GM12872 (cell line): ENCODE measurements around the gene GSE1.

Source experiments
- TF ChIP-seq, protein P1 (sequence below): IDR thresholded peaks from 3 replicates; pipeline ENCODE4 v1.5.1; 2011; ENCODE audit warnings: low read depth, mild to moderate bottlenecking, low read length, moderate library complexity; ENCODE audit not compliant: insufficient read depth

The GSE1 gene

DNA sequence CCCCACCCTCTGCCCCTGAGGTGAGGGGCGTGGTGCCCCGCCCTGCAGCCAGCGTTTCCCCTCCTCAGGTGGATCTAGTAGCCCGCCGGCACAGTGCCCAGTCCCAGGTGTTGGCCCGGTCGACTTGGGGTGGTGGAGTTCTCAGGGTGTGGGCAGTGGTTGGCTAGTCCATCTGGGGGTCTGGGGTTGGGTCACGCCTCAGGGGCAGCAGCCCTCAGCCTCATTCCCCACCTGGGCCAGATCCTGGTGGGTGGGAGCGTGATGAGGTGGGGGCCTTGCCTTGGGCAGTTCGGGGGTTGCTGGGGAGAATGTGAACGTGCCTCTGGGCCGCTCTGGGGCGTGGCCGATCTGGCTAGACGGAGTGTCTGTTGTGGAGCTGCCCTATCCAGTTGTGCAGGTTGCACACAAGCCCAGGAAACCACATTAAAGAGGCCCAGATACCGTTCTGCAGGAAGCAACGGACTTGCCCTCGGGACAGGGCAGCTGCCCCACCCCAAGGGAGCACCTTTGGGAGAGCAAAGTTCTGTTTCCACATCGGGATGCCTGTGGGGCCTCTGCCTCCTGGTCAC lies 32.0 kb downstream of the GSE1 start:
- TF ChIP-seq, protein P1, sequence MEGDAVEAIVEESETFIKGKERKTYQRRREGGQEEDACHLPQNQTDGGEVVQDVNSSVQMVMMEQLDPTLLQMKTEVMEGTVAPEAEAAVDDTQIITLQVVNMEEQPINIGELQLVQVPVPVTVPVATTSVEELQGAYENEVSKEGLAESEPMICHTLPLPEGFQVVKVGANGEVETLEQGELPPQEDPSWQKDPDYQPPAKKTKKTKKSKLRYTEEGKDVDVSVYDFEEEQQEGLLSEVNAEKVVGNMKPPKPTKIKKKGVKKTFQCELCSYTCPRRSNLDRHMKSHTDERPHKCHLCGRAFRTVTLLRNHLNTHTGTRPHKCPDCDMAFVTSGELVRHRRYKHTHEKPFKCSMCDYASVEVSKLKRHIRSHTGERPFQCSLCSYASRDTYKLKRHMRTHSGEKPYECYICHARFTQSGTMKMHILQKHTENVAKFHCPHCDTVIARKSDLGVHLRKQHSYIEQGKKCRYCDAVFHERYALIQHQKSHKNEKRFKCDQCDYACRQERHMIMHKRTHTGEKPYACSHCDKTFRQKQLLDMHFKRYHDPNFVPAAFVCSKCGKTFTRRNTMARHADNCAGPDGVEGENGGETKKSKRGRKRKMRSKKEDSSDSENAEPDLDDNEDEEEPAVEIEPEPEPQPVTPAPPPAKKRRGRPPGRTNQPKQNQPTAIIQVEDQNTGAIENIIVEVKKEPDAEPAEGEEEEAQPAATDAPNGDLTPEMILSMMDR = no peak

DNA sequence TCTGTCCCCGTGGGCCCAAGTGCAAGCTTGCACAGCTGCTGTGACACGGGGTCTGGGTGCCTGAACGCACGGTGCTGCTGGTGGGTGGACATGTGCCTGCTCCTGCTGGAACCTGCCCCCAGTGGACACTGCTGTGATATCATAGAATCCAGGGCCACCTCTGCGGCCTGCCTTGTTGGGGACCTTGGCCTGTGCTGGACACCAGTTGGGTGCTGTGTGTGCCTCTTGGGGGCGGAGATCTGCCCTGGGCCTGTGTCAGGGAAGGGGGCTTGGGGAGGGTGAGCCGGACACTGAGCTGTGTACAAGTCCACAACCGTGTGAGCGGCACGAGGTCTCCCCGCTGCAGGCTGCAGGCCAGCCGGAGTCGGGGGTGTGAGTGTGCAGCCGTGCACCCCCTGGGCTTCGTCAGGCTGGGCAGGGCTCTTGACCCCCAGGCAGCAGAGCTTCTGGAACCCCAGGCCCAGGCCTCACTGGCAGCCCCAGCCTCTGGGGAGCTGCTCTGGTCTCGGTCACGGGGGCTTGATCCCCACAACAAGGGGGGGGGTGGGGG lies 33.3 kb downstream of the GSE1 start:
- TF ChIP-seq, protein P1 = no peak

DNA sequence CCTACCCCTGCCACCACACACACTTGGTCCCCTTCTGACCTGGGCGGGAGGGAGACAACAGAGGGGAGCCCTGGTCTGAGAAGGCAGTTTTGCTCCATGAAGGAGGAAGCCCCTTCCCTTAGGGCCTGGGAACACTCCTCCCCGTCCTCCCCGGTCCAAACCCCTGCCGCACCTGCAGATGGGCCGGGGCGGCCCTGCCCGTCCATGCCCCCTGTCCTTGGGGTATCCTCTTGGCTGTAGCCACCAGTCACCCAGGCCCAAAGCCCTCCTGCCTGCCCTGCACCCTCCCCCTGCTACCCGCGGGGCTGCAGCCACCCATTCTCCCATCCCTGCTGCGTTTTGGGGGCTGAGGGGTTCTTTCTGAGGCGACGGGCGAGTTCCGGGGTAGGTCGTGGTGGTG lies 33.9 kb downstream of the GSE1 start:
- TF ChIP-seq, protein P1 = no peak

DNA sequence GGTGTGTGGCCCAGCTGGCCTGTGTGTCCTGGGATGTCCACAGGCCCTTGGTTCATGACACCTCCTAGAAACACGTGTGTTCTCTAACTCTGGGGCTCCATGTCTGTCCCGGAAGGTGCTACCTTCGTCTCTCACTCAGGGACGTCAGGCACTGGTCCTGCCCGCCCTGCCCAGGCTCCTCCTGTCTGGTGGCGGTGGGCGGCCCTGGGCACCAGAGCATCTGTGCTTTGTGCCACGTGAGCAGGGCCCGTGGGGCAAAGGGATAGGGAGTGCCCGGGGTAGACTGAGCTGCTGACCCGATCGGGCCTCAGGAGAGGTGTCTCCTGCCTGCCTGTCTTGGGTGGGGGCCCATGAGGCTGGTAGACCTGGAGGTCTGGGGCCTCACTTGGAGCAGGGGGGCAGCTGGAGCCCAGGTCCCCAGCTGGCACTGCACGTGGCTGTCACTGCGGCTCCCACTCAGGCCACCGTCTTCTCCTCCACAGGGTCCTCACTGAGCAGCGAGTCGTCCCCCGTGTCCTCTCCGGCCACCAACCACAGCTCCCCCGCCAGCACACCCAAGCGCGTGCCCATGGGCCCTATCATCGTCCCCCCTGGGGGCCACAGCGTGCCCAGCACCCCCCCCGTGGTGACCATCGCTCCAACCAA lies 35.1 kb downstream of the GSE1 start:
- TF ChIP-seq, protein P1 = no peak

DNA sequence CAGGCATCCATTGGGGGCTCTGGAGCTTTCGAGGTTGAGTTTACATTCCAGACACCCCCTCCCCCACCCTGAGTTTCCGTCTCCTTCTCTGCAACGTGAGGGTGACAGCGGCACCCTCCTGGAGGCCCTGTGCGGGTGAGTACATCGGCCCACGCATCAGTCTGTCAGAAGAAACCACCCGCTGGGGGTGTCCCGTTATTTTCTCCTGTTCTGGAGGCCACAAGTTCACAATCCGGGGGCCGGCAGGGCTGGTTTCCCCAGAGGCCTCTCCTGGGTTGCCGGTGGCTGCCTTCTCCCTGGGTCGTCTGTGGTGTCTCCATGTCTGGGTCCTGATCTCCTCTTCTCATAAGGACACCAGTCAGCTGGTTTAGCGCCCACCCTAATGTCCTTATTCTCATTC lies 35.7 kb downstream of the GSE1 start:
- TF ChIP-seq, protein P1 = no peak

DNA sequence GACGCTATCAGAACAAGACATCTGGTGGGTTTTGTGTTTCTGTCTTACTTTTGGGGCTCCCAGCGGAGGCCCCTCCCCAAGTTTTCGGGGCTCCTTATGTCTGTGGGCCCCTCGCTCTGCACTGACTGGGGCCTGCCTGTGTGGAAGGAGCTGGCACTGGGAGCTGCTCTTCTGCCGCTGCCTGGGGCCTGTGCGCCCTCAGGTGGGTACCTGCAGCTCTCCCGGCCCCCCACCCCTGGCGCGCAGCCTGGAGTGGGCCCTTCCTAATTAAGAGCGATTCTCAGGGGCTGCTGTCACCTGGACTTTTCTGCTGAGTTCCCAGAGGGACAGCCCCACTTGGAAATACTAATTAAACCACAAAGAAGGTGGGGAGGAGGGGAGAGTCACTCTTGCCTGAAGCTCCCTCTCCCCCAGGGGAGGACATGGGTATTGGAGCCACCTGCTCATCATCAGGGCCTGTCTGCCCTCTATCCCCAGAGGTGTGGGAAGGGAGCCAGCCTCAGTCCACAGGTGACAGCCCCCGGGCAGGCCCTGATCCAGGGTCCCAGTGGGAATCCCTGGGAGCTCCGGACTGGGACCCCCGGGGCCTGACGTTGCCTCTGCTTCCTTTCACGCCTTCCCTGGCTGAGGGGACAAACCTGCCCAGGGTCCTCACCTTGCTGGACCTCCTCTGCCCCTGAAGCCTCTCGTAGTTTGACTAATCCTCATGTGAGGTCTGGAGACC lies 36.5 kb downstream of the GSE1 start:
- TF ChIP-seq, protein P1 = no peak

DNA sequence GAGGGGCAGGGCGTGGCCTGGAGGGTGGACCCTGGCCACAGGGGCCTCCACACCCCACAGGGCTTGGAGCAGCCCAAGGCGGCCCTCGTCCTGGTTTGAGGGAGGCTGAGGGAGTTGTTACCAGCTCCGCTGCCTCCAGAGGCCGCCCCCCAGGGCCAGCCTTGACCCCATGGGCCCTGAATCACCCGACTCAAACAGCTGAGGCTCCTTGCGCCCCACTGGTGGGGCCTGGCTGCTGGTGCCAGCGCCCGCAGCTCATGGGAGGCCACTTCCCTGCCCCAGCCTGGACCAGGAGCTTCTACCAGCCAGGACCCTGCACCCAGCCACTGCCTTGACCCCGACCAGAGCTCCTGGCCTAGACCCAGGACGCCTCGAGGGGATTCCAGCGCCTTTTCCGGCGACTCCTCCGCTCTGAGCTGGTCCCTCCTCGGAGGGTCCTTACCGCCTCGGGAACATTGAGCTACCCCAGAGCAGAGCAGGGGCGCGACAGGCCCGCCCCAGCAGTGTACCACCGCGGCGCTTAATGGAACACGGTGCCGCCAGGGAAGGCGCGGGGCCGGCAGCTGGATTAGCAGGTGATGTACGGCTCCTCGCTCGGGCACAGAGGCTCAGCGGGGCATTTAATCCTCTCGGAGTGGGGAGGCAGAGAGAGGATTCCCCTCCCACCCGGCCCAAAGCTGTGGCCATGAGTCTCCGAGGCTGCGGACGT lies 37.2 kb downstream of the GSE1 start:
- TF ChIP-seq, protein P1 = no peak
